ENCODE measurements around the gene KSR1.

DNA sequence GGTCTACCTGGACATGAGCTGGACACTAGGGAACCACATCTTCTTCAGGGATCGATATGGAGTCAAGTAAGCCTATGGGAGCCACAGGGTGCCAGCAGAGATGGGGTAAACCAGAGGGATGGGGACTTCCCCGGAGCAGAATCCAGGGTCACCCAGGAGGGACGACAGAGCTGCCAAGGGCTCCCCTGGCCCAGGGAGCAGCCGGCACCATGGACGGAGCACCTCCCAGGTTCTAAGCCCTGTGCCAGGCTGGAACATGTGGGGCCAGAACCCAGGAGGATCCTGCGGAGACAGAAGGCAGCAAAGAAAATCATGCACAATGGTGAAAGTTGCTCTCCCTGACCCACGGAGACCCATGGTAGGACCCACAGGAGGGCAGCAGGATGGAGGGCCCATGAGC lies 33.6 kb upstream of the KSR1 start:
- TF ChIP-seq, protein P1, sequence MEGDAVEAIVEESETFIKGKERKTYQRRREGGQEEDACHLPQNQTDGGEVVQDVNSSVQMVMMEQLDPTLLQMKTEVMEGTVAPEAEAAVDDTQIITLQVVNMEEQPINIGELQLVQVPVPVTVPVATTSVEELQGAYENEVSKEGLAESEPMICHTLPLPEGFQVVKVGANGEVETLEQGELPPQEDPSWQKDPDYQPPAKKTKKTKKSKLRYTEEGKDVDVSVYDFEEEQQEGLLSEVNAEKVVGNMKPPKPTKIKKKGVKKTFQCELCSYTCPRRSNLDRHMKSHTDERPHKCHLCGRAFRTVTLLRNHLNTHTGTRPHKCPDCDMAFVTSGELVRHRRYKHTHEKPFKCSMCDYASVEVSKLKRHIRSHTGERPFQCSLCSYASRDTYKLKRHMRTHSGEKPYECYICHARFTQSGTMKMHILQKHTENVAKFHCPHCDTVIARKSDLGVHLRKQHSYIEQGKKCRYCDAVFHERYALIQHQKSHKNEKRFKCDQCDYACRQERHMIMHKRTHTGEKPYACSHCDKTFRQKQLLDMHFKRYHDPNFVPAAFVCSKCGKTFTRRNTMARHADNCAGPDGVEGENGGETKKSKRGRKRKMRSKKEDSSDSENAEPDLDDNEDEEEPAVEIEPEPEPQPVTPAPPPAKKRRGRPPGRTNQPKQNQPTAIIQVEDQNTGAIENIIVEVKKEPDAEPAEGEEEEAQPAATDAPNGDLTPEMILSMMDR (IDR thresholded peaks at IDR 0.05): no peak
- no peak for TF ChIP-seq POLR2A (IDR thresholded peaks at IDR 0.05)
